AG09319 (cell line): ENCODE data around the gene SAP130.

Experiments
- DNase-seq: peaks from one replicate; pipeline ENCODE4 v3.0.0-alpha.2; 2010; ENCODE audit warnings: low read depth; ENCODE audit errors: extremely low read depth
- TF ChIP-seq, protein P1 (sequence below): IDR thresholded peaks from 2 replicates; pipeline ENCODE4 v1.5.1; 2011; ENCODE audit warnings: low read depth, mild to moderate bottlenecking, inconsistent platforms, low read length, moderate library complexity

SAP130 gene

DNA sequence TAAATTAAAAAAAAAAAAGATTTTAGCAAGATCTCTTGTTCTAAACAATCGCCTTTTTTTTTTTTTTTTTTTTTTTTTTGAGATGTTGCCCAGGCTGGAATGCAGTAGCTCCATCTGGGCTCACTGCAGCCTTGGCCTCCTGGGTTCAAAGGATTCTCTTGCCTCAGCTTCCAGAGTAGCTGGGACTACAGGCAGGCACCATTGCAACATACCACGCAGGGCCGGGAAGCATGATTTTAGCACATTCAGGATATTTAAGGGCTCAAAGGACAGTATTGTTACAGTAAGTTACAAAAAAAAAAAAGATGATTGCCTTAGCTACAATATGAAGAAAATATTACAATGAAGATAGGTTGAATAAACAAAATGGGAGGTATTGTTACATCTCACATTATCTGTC, 29.5 kb upstream of the SAP130 start:
- DNase-seq, result no peak
- TF ChIP-seq, protein P1, sequence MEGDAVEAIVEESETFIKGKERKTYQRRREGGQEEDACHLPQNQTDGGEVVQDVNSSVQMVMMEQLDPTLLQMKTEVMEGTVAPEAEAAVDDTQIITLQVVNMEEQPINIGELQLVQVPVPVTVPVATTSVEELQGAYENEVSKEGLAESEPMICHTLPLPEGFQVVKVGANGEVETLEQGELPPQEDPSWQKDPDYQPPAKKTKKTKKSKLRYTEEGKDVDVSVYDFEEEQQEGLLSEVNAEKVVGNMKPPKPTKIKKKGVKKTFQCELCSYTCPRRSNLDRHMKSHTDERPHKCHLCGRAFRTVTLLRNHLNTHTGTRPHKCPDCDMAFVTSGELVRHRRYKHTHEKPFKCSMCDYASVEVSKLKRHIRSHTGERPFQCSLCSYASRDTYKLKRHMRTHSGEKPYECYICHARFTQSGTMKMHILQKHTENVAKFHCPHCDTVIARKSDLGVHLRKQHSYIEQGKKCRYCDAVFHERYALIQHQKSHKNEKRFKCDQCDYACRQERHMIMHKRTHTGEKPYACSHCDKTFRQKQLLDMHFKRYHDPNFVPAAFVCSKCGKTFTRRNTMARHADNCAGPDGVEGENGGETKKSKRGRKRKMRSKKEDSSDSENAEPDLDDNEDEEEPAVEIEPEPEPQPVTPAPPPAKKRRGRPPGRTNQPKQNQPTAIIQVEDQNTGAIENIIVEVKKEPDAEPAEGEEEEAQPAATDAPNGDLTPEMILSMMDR, result no peak

DNA sequence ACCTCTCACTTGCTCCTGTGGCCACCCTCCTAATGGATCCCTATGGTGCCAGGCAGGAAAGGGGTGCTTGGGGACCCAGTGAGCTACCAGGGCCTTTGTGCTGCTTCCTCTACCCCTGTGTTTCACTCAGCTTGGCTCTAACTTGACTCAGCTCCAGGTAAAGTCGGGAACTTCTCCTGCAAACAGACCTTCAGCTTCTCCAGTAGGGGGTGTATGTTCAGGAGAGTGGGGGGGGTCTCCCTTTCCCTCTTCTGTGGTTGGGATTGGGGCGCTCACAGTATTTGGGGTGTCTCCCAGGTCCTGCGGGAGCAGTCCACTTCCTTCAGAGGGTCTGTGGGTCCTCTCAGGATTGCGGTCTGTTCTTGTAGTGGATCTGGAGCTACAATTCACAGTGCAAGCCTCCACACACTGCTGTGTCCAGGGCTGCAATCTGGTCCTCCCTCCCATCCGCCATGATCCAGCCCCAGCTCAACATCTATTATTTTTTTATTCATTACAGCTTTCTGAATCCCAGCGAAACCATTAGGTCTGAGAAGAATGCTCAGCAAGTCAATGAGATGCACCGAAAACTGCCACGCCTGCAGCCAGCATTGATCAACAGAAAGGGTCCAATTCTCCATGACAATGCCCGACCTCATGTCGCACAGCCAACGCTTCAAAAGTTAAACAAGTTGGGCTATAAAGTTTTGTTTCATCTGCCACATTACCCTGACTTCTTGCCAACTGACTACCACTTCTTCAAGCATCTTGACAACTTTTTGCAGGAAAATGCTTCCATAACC, 26.4 kb upstream of the SAP130 start:
- DNase-seq, result no peak
- TF ChIP-seq, protein P1, result no peak

DNA sequence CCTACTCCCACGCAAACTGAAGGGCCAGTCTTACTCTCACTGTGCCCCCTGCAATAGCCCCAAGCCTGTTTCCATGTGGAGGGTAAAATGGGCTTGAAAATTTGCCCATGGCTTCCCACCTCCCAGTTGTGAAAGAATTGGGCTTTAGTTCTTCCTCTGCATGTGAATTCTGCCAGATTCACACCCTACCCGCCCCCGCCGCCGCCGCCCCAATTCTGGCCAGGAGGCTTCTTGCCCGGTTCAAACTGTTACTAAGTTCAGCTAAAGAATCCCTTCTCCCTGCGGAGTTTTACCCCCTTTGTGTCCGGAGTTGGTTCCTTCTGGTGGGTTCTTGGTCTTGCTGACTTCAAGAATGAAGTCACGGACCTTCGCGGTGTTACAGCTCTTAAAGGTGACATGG, 25.5 kb upstream of the SAP130 start:
- TF ChIP-seq, protein P1, result no peak
- DNase-seq, result no peak

DNA sequence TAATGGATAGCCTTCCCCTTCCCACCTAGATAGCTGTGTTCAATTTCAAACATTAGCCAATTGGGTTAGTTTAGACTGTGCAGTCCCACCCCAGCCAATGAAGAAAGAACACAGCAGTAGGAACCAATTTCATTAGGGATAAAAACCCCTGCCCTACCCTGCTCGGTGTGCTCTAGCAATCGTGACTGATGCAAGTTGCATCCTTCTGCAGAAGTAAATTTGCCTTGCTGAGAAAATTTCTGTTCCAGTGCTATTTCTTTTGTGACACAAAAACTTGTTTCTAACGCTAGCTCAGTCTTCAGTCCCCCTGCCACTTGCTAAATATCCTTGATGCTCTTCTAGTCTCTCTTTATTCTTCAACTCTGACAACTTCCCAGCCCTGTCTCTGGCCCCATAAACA, 15.2 kb upstream of the SAP130 start:
- TF ChIP-seq, protein P1, result no peak
- DNase-seq, result no peak

DNA sequence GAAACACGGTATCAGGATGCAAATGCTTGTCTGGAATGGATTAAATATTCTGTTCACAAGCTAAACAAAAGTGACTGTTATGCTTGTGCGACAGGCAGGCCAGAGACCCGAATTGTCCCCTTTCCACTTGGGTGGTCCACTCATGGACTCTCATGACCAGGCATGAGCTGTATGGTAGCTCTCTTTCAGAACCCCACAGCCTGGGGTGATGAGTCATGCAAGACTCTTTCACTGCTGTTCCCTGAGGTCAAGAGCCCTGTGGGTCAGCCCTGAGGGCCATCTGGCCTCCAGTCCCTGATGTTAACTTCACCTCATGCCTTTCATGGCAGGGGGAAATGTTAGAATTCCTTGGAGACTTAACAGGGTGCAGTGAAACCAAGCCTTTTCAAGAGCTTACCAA, 13.7 kb upstream of the SAP130 start:
- TF ChIP-seq, protein P1, result no peak
- no peak for DNase-seq

DNA sequence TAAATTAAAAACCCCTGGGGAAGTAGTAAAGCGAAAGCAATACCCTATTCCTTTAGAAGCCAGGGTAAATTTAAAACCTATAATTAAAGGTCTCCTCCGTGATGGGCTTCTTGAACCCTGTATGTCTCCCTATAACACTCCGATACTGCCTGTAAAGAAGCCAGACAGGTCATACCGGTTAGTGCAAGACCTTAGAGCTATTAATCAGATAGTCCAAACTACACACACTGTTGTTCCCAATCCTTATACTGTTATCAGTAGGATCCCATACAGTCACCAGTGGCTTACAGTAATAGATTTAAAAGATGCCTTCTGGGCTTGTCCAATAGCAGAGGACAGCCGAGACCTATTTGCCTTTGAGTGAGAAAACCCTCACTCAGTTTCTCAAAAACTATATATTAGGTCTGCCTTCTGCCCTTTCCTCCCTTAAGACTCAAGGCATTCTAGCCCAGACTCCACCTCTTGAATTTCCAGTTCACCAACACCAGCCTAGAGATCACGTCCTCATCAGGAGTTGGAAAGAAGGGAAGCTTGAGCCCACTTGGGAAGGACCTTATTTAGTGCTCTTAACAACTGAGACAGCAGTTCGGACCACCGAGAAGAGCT, 12.4 kb upstream of the SAP130 start:
- DNase-seq, result no peak
- TF ChIP-seq, protein P1, result no peak

DNA sequence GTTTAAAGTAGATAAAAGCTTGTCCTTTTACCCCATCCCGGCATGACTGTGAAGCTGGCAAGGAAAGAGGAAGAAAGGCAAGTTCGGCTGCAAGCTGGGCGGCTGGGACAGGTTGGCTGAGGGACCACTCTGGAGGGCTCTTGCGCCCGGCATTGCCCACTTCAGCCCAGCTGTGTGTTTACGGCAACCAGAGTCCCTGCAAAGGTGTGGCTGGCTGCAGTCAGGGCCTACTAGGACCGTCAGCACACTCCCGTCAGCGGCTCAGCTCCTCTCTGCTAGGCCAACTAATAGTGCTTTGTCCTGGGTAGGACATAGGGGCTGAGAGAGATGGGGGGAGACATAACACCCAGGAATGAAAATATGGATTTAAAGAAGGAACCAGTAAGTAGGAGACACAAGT, 11.7 kb upstream of the SAP130 start:
- TF ChIP-seq, protein P1, result no peak
- no peak for DNase-seq
